Upper lobe of left lung (tissue), 4 donors: Measurements from ENCODE around the gene PHEX.

Experiments used
- EP300 ChIP-seq, 4 donors: sonication (generic); formaldehyde crosslinking; IDR thresholded peaks; one replicate each; pipeline ENCODE4 v1.5.1; 2017; ENCODE audit warnings: antibody characterized with exemption in 4 of 4, control low read depth in 2 of 4
- POLR2A ChIP-seq, 4 donors: fragments of 450-650 bp; IDR thresholded peaks; one replicate each; pipeline ENCODE4 v1.5.1; 2016 to 2017; ENCODE audit warnings: antibody characterized with exemption in 4 of 4, mild to moderate bottlenecking in 2 of 4
- POLR2AphosphoS5 ChIP-seq, 2 donors: sonication (generic); formaldehyde crosslinking; IDR thresholded peaks; one replicate each; pipeline ENCODE4 v1.5.1; 2017; ENCODE audit warnings: antibody characterized with exemption in 2 of 2
- TF ChIP-seq, protein P1 (sequence below), 6 experiments: fragments of 450-650 bp in 4 of 6; fragments of 200-600 bp in 2 of 6; sonication (generic) in 2 of 6; IDR thresholded peaks; one replicate each; pipeline ENCODE4 v1.5.1; 2016 to 2019; ENCODE audit warnings: antibody characterized with exemption in 6 of 6

DNA sequence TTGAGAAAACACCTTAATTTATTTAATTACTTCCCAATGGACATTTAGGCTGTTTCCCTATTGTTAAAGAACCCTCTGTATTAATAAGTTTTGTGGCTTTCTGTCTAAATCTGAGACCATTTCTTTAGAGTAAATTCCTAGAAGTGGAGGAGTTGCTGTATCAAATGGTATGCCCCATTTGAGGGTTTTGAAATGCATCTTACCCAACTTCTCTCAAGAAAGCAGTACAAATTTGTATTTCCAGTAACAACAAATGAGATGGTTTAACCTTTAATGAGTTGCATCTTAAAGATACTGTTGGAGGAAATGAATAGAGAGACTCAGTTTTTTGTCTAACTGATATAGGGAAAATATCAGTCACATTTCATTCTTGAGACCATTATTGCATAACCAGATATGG lies 170.1 kb downstream of the PHEX start:
- TF ChIP-seq POLR2A (IDR thresholded peaks at IDR 0.05) (no peak), POLR2AphosphoS5 (IDR thresholded peaks at IDR 0.05) (no peak), EP300 (IDR thresholded peaks at IDR 0.05) (no peak)
- TF ChIP-seq, protein P1, sequence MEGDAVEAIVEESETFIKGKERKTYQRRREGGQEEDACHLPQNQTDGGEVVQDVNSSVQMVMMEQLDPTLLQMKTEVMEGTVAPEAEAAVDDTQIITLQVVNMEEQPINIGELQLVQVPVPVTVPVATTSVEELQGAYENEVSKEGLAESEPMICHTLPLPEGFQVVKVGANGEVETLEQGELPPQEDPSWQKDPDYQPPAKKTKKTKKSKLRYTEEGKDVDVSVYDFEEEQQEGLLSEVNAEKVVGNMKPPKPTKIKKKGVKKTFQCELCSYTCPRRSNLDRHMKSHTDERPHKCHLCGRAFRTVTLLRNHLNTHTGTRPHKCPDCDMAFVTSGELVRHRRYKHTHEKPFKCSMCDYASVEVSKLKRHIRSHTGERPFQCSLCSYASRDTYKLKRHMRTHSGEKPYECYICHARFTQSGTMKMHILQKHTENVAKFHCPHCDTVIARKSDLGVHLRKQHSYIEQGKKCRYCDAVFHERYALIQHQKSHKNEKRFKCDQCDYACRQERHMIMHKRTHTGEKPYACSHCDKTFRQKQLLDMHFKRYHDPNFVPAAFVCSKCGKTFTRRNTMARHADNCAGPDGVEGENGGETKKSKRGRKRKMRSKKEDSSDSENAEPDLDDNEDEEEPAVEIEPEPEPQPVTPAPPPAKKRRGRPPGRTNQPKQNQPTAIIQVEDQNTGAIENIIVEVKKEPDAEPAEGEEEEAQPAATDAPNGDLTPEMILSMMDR (IDR thresholded peaks at IDR 0.05) = no peak
